Ishikawa (cell line): ENCODE results near the gene PLCB3.

ENCODE experiments used
- CEBPB ChIP-seq: IDR thresholded peaks from 2 replicates; pipeline ENCODE4 v1.6.1; 2012
- CREB1 ChIP-seq: IDR thresholded peaks from 2 replicates; pipeline ENCODE4 v1.6.1; 2012; ENCODE audit warnings: low read depth
- EGR1 ChIP-seq: IDR thresholded peaks from 2 replicates; pipeline ENCODE4 v1.6.1; 2012
- EP300 ChIP-seq: IDR thresholded peaks from 2 replicates; pipeline ENCODE4 v1.6.1; 2012; ENCODE audit warnings: borderline replicate concordance
- NFIC ChIP-seq: IDR thresholded peaks from 2 replicates; pipeline ENCODE4 v1.6.1; 2012
- RAD21 ChIP-seq: IDR thresholded peaks from 2 replicates; pipeline ENCODE4 v1.6.1; 2012; ENCODE audit warnings: low read depth
- TAF1 ChIP-seq: IDR thresholded peaks from 2 replicates; pipeline ENCODE4 v1.6.1; 2012; ENCODE audit warnings: low read depth, mild to moderate bottlenecking
- TF ChIP-seq, protein P1 (sequence below): IDR thresholded peaks from 2 replicates; pipeline ENCODE4 v1.6.1; 2012
- TF ChIP-seq, protein P2 (sequence below): IDR thresholded peaks from 2 replicates; pipeline ENCODE4 v1.6.1; 2012; ENCODE audit warnings: low read depth, mild to moderate bottlenecking
- TF ChIP-seq, protein P3 (sequence below): IDR thresholded peaks from 2 replicates; pipeline ENCODE4 v1.6.1; 2012

DNA sequence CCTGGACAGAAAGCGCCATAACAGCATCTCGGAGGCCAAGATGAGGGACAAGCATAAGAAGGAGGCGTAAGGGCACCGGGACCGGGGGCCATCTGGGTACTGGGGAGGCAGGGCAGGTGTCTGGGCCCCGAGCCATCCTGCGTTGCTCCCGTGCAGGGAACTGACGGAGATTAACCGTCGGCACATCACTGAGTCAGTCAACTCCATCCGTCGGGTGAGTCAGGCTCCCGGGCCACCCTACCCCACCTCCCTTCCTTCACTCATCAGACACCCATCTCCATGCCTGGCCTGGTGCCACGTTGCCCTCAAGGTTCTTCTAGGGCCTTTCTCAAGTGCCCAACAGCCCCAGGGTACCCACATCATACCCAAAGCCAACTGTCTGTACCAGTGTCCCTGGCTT is 15.0 kb downstream of the PLCB3 start:
- TF ChIP-seq CREB1 = no peak
- TF ChIP-seq, protein P1, sequence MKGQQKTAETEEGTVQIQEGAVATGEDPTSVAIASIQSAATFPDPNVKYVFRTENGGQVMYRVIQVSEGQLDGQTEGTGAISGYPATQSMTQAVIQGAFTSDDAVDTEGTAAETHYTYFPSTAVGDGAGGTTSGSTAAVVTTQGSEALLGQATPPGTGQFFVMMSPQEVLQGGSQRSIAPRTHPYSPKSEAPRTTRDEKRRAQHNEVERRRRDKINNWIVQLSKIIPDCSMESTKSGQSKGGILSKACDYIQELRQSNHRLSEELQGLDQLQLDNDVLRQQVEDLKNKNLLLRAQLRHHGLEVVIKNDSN = no peak
- TF ChIP-seq NFIC = no peak
- TF ChIP-seq, protein P2, sequence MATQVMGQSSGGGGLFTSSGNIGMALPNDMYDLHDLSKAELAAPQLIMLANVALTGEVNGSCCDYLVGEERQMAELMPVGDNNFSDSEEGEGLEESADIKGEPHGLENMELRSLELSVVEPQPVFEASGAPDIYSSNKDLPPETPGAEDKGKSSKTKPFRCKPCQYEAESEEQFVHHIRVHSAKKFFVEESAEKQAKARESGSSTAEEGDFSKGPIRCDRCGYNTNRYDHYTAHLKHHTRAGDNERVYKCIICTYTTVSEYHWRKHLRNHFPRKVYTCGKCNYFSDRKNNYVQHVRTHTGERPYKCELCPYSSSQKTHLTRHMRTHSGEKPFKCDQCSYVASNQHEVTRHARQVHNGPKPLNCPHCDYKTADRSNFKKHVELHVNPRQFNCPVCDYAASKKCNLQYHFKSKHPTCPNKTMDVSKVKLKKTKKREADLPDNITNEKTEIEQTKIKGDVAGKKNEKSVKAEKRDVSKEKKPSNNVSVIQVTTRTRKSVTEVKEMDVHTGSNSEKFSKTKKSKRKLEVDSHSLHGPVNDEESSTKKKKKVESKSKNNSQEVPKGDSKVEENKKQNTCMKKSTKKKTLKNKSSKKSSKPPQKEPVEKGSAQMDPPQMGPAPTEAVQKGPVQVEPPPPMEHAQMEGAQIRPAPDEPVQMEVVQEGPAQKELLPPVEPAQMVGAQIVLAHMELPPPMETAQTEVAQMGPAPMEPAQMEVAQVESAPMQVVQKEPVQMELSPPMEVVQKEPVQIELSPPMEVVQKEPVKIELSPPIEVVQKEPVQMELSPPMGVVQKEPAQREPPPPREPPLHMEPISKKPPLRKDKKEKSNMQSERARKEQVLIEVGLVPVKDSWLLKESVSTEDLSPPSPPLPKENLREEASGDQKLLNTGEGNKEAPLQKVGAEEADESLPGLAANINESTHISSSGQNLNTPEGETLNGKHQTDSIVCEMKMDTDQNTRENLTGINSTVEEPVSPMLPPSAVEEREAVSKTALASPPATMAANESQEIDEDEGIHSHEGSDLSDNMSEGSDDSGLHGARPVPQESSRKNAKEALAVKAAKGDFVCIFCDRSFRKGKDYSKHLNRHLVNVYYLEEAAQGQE = no peak
- TF ChIP-seq TAF1 = no peak
- no peak for TF ChIP-seq CEBPB
- TF ChIP-seq, protein P3, sequence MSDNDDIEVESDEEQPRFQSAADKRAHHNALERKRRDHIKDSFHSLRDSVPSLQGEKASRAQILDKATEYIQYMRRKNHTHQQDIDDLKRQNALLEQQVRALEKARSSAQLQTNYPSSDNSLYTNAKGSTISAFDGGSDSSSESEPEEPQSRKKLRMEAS = no peak
- TF ChIP-seq RAD21 = no peak
- TF ChIP-seq EP300 = no peak
- TF ChIP-seq EGR1 = no peak
